Measurements from ENCODE around the gene PDZD2. TPM values are rescaled to one million over a fixed set of nuclear protein-coding genes. Genes with fewer than 3 reads are reported as not detected.
"Not testable (repeated sequence)": the region's sequence is repeated elsewhere in the genome, so short reads cannot be mapped to it uniquely, and the experiment has no call there.

Gene PDZD2
- total RNA-seq, 1 experiment from 2014 or later, result 0.26 TPM

GRCh38 chr5:31664566-31664965 is 25.6 kb downstream of the PDZD2 start:
- in situ Hi-C loops (cut with HindIII; ENCODE audit: low pct_unique_long_range_greater_than_20kb, low sequenced_read_pairs), result no loop called here
- DNase-seq (ENCODE audit: low read depth, low spot score), result peak; percentile 91

GRCh38 chr5:31671339-31671741 is 32.4 kb downstream of the PDZD2 start:
- no peak for DNase-seq (ENCODE audit: low read depth, low spot score)
- in situ Hi-C loops (cut with HindIII; ENCODE audit: low pct_unique_long_range_greater_than_20kb, low sequenced_read_pairs), result no loop called here

GRCh38 chr5:31674371-31674951 is 35.5 kb downstream of the PDZD2 start:
- in situ Hi-C loops (cut with HindIII; ENCODE audit: low pct_unique_long_range_greater_than_20kb, low sequenced_read_pairs), result no loop called here
- no peak for DNase-seq (ENCODE audit: low read depth, low spot score)

- in situ Hi-C loops (cut with HindIII; ENCODE audit: low pct_unique_long_range_greater_than_20kb, low sequenced_read_pairs), result no loop called here
These were observed 36.5 kb downstream of the PDZD2 start for GRCh38 chr5:31675472-31675871.

GRCh38 chr5:31678180-31678579 is 39.2 kb downstream of the PDZD2 start:
- DNase-seq (ENCODE audit: low read depth, low spot score), result no peak
- in situ Hi-C loops (cut with HindIII; ENCODE audit: low pct_unique_long_range_greater_than_20kb, low sequenced_read_pairs), result no loop called here

More at GRCh38 chr5:31675472-31675871, 36.5 kb downstream of the PDZD2 start:
- DNase-seq (ENCODE audit: low read depth, low spot score), result no peak

GRCh38 chr5:31680528-31680927 is 41.6 kb downstream of the PDZD2 start:
- DNase-seq (ENCODE audit: low read depth, low spot score), result no peak
- in situ Hi-C loops (cut with HindIII; ENCODE audit: low pct_unique_long_range_greater_than_20kb, low sequenced_read_pairs), result no loop called here

GRCh38 chr5:31682025-31682424 is 43.1 kb downstream of the PDZD2 start:
- in situ Hi-C loops (cut with HindIII; ENCODE audit: low pct_unique_long_range_greater_than_20kb, low sequenced_read_pairs), result no loop called here
- DNase-seq (ENCODE audit: low read depth, low spot score), result no peak

GRCh38 chr5:31682851-31683250 is 43.9 kb downstream of the PDZD2 start:
- no peak for DNase-seq (ENCODE audit: low read depth, low spot score)
- in situ Hi-C loops (cut with HindIII; ENCODE audit: low pct_unique_long_range_greater_than_20kb, low sequenced_read_pairs), result no loop called here

GRCh38 chr5:31688515-31689092 is 49.7 kb downstream of the PDZD2 start:
- in situ Hi-C loops (cut with HindIII; ENCODE audit: low pct_unique_long_range_greater_than_20kb, low sequenced_read_pairs), result no loop called here
- DNase-seq (ENCODE audit: low read depth, low spot score), result no peak

GRCh38 chr5:31691408-31691807 is 52.5 kb downstream of the PDZD2 start:
- DNase-seq (ENCODE audit: low read depth, low spot score); in situ Hi-C loops (cut with HindIII; ENCODE audit: low pct_unique_long_range_greater_than_20kb, low sequenced_read_pairs): not testable (repeated sequence)

- in situ Hi-C loops (cut with HindIII; ENCODE audit: low pct_unique_long_range_greater_than_20kb, low sequenced_read_pairs), result no loop called here
- DNase-seq (ENCODE audit: low read depth, low spot score), result no peak
These were observed 53.8 kb downstream of the PDZD2 start for GRCh38 chr5:31692561-31693221.

- in situ Hi-C loops (cut with HindIII; ENCODE audit: low pct_unique_long_range_greater_than_20kb, low sequenced_read_pairs), result no loop called here
- no peak for DNase-seq (ENCODE audit: low read depth, low spot score)
These were observed 59.7 kb downstream of the PDZD2 start for GRCh38 chr5:31698673-31699072.

- in situ Hi-C loops (cut with HindIII; ENCODE audit: low pct_unique_long_range_greater_than_20kb, low sequenced_read_pairs), result no loop called here
These were observed 62.8 kb downstream of the PDZD2 start for GRCh38 chr5:31701642-31702299.

GRCh38 chr5:31702712-31703111 is 63.8 kb downstream of the PDZD2 start:
- DNase-seq (ENCODE audit: low read depth, low spot score), result no peak
- in situ Hi-C loops (cut with HindIII; ENCODE audit: low pct_unique_long_range_greater_than_20kb, low sequenced_read_pairs), result no loop called here

More at GRCh38 chr5:31701642-31702299, 62.8 kb downstream of the PDZD2 start:
- DNase-seq (ENCODE audit: low read depth, low spot score), result no peak

- in situ Hi-C loops (cut with HindIII; ENCODE audit: low pct_unique_long_range_greater_than_20kb, low sequenced_read_pairs), result no loop called here
- no peak for DNase-seq (ENCODE audit: low read depth, low spot score)
These were observed 64.8 kb downstream of the PDZD2 start for GRCh38 chr5:31703757-31704156.

- in situ Hi-C loops (cut with HindIII; ENCODE audit: low pct_unique_long_range_greater_than_20kb, low sequenced_read_pairs), result no loop called here
These were observed 67.3 kb downstream of the PDZD2 start for GRCh38 chr5:31706186-31706585.

GRCh38 chr5:31707329-31707728 is 68.4 kb downstream of the PDZD2 start:
- DNase-seq (ENCODE audit: low read depth, low spot score), result no peak

More at GRCh38 chr5:31706186-31706585, 67.3 kb downstream of the PDZD2 start:
- no peak for DNase-seq (ENCODE audit: low read depth, low spot score)

GRCh38 chr5:31708089-31708488 is 69.2 kb downstream of the PDZD2 start:
- in situ Hi-C loops (cut with HindIII; ENCODE audit: low pct_unique_long_range_greater_than_20kb, low sequenced_read_pairs), result no loop called here

More at GRCh38 chr5:31707329-31707728, 68.4 kb downstream of the PDZD2 start:
- in situ Hi-C loops (cut with HindIII; ENCODE audit: low pct_unique_long_range_greater_than_20kb, low sequenced_read_pairs), result no loop called here

More at GRCh38 chr5:31708089-31708488, 69.2 kb downstream of the PDZD2 start:
- DNase-seq (ENCODE audit: low read depth, low spot score), result no peak
